Endometrial microvascular endothelial cells (primary cell): Measurements from ENCODE around the gene GABRG1. TPM values are rescaled to one million over a fixed set of nuclear protein-coding genes. Genes with fewer than 3 reads are reported as not detected.

Source experiments
- in situ Hi-C: cut with HindIII; loops from 2 replicates; pipeline ENCODE4 v1.10.0; 2017; ENCODE audit warnings: low sequenced_read_pairs, low pct_unique_long_range_greater_than_20kb; ENCODE audit errors: inconsistent ontology term
- total RNA-seq: library from RNA; depleted of rRNA; stranded (reverse); fragments of >200 nt; gene quantifications from one replicate; pipeline ENCODE4 v1.2.3, GENCODE V29; 2015; ENCODE audit errors: inconsistent ontology term

GABRG1 gene
- not detected for total RNA-seq

DNA sequence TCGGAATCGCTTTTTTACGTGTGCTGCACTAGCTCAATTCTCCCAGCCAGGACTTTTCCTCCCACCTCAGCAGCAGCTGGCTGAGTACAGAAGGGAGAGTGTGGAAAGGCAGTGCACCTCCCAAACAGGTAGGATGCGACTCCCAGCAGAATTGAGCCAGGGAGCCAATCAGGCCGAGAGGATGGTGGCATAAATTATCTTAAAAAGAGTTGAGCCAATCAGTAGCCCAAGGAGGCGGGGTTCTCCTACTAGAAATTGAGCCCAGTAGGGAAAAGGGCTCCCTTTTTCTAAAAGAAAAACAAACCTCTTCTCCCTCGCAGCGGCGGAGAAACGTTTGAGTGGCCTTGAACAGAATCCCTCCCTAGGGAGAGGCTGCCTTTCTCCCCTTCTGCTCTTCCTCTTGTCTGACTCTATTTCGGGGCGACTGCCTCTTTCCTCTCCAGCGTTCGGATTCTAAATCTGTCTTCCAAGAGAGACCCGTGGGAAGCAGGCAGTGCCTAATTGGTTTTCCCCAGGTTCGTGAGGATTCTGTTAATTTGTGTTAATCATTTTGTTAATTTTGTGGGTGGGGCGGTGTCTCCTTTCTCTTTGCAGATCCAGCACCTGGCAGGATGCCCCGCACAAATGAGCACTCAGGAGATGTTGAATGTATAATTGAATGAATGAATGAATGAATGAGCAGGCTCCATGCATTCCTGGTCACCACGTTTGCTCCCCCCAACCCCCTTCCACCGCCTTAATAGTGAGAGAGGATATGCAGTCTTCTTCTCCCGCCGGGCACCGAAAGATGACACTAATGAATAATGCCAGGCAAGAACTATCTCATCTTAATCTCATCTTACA lies at the start of gene GABRG1:
Gene GABRG1 (minus strand): TSS at position 142 of the 843 bp plus-strand sequence. CDS start 141 bp downstream, at position 1.
- in situ Hi-C loops: no loop called here

DNA sequence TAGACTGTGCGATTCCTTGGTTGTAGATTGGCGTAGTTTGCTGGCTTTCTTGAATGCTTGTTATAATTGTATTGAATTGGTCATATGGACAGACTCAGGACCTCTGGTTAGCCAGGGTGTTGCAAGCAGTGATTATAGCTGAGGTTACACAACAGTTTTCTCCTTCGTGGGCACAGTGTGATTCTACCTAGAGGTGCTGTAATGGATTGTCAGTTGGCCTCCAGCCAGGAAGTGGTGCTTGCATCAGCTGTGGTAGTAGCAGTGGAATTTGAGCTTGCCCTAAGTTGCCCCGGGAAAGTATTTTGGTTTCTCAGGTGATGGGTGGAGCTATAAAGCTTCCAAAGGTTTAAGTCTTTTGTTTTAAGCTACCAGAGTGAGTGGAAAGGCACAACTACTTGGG lies 23.1 kb upstream of the GABRG1 start:
- in situ Hi-C loops: no loop called here

DNA sequence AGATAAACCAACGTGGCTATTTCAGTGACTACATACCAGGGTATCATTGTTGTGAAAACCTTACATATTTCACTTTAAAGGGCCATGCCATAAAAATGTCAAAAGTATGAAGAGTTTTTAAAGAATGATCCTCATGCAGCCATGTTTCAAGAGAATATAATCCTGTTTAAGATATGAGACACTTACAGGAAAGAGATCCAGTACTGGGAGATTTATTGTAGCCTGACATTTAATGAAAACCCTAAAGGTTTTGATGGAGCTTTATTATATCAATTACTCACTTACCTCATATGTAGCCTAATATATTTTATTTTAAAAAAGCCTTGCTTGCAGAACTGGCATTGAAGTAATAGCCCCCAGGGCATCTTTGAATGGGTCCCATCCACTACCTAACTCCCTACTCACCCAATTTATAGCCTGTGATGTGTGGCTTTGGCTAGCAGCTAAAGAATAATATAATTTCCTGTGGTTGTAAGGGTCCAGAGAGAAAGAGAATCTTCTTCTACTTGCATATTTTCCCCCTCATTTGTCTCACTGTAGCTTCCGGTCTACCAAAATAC lies 7.7 kb upstream of the GABRG1 start:
- in situ Hi-C loops: no loop called here

DNA sequence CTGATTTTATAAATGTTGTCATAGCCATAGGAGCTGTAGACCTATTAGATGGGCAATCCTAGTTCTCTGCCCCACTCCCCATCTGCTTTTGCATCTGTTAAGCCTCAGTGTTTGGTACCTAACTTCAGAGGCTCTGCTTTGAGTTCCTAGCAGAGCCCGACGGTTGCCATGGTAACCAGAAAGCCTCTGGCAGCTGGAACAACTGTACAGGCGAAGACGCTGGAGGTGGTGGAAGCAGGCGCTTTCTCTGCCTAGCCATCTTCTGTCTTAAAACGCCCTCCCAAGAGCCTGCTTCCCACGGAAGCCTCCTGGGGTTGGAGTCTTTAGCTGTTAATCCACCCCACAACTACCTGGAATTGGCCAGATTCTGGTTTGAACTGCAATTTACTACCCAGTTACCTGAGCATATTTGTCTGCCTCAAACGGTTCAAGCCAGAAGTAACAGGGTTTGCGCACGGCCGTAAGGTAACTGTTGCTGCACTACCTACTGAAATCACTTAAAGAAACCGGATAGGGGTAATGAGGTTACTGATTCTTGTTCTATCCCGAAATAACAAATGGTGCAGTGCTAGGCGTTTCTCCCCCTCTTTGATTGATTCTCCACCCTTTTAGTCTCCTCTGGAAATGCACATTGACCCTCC lies 1.0 kb upstream of the GABRG1 start:
- in situ Hi-C loops: no loop called here

DNA sequence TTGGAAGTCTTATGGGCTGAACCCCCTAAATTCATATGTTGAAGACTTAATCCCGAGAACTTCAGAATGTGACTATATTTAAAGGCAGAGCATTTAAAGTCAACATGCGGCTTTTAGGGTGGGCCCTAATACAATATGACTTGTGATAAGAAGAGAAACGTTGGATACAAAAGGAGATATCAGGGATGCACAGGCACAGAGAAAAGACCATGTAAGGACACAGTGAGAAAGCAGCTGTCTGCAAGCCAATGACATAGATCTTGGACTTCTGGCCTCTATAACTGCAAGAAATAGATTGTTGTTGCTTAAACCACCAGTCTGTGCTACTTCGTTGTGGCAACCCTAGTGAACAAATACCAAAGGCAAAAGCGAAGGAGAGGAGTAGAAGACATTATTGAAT lies 42.2 kb downstream of the GABRG1 start:
- in situ Hi-C loops: no loop called here

DNA sequence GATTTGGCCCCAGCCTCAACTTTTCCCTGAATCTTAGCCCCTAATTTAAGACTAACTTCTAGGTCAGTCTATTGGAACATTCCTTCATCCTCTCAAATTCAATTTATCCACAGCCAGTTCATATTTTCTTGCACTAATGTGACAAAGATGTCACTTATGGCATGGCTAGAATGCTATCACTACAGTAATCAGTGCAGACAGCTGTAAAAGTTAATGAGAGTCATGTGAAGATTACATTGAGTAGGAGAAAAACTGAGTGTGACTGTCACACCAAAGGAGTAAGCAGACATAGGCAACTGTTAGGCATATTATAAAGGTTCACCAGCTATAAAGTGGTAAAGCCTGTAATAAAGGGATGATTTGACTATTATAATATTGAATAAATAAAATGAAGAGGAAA lies 42.6 kb downstream of the GABRG1 start:
- in situ Hi-C loops: no loop called here

DNA sequence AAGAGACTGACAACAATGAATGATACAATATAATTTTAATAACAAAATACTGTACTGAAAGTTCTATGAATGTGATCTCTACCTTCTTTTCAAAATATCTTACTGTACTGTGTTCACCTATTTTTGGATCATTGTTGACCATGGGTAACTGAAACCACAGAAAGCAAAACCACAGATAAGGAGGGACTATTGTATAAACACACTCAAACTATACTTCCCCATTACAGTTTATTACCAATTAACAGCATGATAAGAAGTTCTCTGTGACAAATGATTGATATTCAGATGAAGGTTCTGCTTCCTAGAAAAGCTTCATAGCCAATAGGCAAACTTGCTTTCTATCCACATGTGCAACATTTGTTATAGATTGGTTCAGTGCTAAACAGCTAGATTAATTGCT lies 50.1 kb downstream of the GABRG1 start:
- in situ Hi-C loops: no loop called here

DNA sequence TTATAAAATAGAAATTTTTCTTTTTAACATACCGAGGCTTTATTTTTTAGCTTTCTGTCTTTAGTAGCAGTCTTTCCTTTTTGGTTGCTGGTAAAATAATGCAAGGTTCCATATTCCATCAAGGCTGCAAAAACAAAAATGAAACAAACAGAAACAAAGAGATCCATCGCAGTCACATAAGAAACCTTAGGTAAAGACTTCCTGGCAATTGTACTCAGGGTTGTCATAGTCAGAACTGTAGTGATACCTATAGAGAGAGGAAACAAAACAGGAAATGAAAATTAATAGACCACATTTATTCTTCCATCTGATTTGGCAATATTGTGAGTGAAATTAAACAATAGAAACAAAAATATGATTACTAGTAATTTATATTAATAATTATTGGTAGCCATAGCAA lies 72.5 kb downstream of the GABRG1 start:
- in situ Hi-C loops: no loop called here

DNA sequence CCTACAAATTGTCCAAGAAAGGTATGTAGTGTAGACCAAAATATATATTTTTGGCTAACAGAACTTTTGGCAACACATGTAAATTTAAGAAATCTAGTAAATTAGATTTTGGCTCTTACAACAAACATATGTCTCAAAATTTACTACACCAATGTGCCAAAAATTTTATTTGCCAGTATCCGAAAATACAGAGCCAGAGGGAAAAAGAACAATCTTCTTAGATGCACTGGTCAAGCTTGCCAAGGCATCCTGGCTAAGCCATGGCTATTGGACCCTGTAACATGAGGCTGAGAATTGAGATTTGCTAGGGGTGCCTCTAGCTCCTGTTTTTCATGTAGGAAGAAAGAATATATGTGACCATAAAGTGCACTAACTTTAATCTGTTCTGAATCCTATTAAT lies 91.8 kb downstream of the GABRG1 start:
- in situ Hi-C loops: no loop called here

DNA sequence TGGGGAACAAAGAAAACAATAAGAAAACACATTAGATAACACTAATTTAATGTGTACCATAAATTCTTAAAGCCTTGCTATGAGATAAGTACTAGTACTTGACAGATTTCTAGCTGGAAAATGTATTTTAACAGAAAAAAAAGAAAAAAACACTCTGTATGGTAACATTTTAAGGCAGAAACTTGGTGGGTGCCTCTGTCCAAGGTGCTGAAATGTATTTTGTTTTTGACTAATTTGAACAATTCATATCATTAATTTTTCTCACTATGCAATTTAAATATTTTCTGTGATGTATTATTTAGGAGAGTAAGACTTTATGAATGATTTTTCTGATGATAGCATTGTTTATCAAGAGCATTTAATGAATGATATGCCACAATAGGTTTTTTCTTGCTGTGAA lies 107.5 kb downstream of the GABRG1 start:
- in situ Hi-C loops: no loop called here

DNA sequence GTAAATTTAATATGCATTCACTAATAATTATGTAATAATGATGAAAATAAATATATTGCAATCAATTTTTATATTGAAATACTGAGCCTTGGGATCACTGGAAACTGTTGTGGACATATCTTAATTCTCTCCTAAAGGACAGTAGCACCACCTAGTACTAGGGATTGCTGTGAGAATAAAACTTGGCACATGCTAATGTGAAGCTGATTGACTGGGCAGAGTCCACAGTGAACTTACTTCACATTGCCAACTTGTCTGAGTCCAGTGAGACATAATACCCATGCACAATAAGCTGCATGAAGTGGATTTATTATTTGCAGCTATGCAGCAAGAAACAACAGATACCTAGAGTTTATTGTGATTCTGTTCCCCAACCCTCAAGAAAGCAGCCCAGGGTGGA lies 131.1 kb downstream of the GABRG1 start:
- in situ Hi-C loops: no loop called here

DNA sequence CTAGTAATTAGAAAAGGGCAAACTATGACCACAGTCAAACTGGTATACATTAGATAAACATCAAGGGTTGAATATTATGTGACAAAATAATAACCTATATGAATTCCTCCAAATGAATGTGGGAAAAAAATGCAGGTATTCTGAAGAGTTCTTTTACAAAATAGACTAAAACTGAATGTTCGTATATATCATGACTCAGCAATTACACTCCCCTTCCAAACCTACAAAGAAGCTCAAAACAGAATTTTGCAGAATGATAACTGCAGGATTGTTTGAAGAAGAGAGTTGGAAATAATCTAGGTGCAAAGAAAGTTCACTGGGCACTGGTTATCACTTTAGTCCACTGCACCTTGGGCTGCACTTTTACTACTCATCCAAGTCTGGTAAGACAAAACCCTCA lies 134.1 kb downstream of the GABRG1 start:
- in situ Hi-C loops: no loop called here

DNA sequence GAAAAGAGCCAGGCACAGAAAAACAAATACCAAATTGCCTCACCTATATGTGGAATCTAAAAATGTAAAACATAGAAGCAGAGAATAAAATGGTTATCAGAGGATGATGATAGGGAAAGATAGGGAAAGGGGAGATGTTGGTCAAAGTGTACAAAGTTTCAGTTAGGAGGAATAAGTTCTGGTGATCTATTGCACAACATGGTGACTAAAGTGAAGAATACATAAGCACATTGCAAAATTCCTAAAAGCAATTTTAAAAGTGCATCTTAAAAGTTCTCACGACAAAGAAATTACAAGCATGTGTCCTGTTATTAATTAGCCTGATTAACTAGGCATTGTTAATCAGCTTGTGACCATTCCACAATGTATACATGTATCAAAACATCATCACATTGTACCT lies 136.0 kb downstream of the GABRG1 start:
- in situ Hi-C loops: no loop called here
